PC-3 (cell line): ENCODE data around the gene KCNH5.

ENCODE experiments used
- CTCF ChIP-seq: fragments of 300-600 bp; sonication (generic); conservative IDR thresholded peaks from 2 replicates; pipeline ENCODE4 v1.5.1; 2017; ENCODE audit warnings: antibody characterized with exemption, low read depth, mild to moderate bottlenecking, low read length
- EZH2 ChIP-seq: fragments of 300-600 bp; sonication (generic); IDR thresholded peaks from one replicate; pipeline ENCODE4 v1.6.1; 2017; ENCODE audit warnings: antibody characterized with exemption, mild to moderate bottlenecking, low read length; ENCODE audit not compliant: unreplicated experiment
- EZH2phosphoT487 ChIP-seq: fragments of 300-600 bp; sonication (generic); IDR thresholded peaks from 2 replicates; pipeline ENCODE4 v1.6.1; 2018; ENCODE audit warnings: mild to moderate bottlenecking, antibody characterized with exemption, low read length, borderline replicate concordance

GRCh38 chr14:62980693-62981092, 64.6 kb downstream of the KCNH5 start:
- TF ChIP-seq EZH2phosphoT487 (no peak), CTCF (no peak), EZH2 (no peak)
